ENCODE results near the gene COMMD6. TPM values are rescaled to one million over a fixed set of nuclear protein-coding genes. Genes with fewer than 3 reads are reported as not detected.

COMMD6 gene
- total and polyA plus RNA-seq, 2 of the 4 experiments (the other 2 are of a cell fraction): 63.5 to 144 TPM

DNA sequence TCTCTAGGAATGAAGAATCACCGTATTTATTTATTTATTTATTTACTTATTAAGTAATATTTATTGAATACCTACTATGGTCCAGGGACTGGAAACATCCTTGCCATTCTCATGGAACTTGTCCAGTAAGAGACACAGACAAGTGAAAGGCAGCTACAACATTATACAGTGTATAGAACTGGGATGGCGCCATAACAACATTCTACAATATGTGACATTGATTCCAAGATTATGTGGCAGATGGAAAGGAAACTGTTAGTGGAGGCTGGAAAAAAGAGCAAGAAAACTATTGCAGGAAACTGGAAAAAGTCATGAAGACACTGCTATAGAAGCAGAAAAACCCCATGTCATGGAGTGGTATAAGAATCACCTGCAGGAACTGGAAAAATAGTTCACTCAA is 46.3 kb downstream of the COMMD6 start:
- H3K4me3 ChIP-seq (ENCODE audit: insufficient read depth, low read depth, low read length): no peak overlapping the region
- no peak overlapping the region for H3K14ac ChIP-seq (replicated peaks; ENCODE audit: low read depth, low read length)
- peaks cover 3% of the 10 kb centered on the region; the same call in 1 of the 2 replicates for H3K9me3 ChIP-seq (ENCODE audit: control insufficient read depth, insufficient read depth, low read length)
- H2BK5ac ChIP-seq (ENCODE audit: low read depth, low read length, poor library complexity, severe bottlenecking): no peak overlapping the region
- H3K9ac ChIP-seq (ENCODE audit: low read depth, low read length): no peak overlapping the region
- H3K27ac ChIP-seq (ENCODE audit: insufficient read depth, low read length): no peak overlapping the region
- no peaks in the 10 kb centered on the region for H4K20me1 ChIP-seq (ENCODE audit: insufficient read depth, low read length)
- ATAC-seq (ENCODE audit: low read depth) (no peak), DNase-seq (no peak)
- no peak overlapping the region for H2AK9ac ChIP-seq (replicated peaks; ENCODE audit: low read depth, low read length, poor library complexity)
- no peak overlapping the region for H2BK15ac ChIP-seq (ENCODE audit: low read depth, low read length)
- ChIA-PET POLR2A (ENCODE audit: unreplicated experiment) (no interaction called here), CTCF (interaction anchor here (0.6 to 1.0 kb wide), 3 partner anchors 9 to 124 kb away, joined by 3 to 4 read pairs (median 3); partner anchors contain the start of gene TBC1D4)
- intact Hi-C loops (cut with micrococcal nuclease): no loop called here
- H3K4me2 ChIP-seq (ENCODE audit: low read depth, low read length): no peak overlapping the region
- no peak overlapping the region for H2BK120ac ChIP-seq (ENCODE audit: low read depth, low read length)
- H2BK20ac ChIP-seq (ENCODE audit: low read depth, low read length): no peak overlapping the region
- no peak overlapping the region for H4K5ac ChIP-seq (ENCODE audit: low read depth, low read length)
- no peaks in the 10 kb centered on the region for H3K36me3 ChIP-seq (ENCODE audit: control insufficient read depth, insufficient read depth, low read length)
- H4K91ac ChIP-seq (ENCODE audit: insufficient read depth, low read depth, low read length): no peak overlapping the region
- no peak overlapping the region for H2AK5ac ChIP-seq (ENCODE audit: low read depth, low read length)
- 0 out of 2 replicates have a peak, but pooled peaks cover 3% of the 10 kb centered on the region for H3K9me1 ChIP-seq (ENCODE audit: insufficient read depth, low read length)
- H3K79me1 ChIP-seq (ENCODE audit: low read depth in 1 of 2, low read length in 2 of 2): no peaks in the 10 kb centered on the region
- H3K27me3 ChIP-seq (ENCODE audit: control insufficient read depth, insufficient read depth, low read length): no peaks in the 10 kb centered on the region
- H3K4me1 ChIP-seq (ENCODE audit: control insufficient read depth, insufficient read depth, low read length): peaks cover 6% of the 10 kb centered on the region
- dilution Hi-C loops (cut with HindIII; ENCODE audit: low sequenced_read_pairs, unreplicated experiment): no loop called here
- no peak overlapping the region for H3K56ac ChIP-seq (ENCODE audit: extremely low read depth, insufficient read depth, low read length)
- no peak overlapping the region for H3K23ac ChIP-seq (ENCODE audit: low read depth, low read length)
- WGBS, 2 experiments (ENCODE audit: extremely low coverage in 2 of 2, insufficient read length in 1 of 2): no CpG with 5 or more reads among the region's 2 CpGs
- H3K18ac ChIP-seq (ENCODE audit: low read depth, low read length): no peak overlapping the region
- H2AFZ ChIP-seq (replicated peaks; ENCODE audit: low read length, poor library complexity): no peak overlapping the region
- H3K4ac ChIP-seq (ENCODE audit: low read depth, low read length): no peak overlapping the region
- TF ChIP-seq, protein P1, sequence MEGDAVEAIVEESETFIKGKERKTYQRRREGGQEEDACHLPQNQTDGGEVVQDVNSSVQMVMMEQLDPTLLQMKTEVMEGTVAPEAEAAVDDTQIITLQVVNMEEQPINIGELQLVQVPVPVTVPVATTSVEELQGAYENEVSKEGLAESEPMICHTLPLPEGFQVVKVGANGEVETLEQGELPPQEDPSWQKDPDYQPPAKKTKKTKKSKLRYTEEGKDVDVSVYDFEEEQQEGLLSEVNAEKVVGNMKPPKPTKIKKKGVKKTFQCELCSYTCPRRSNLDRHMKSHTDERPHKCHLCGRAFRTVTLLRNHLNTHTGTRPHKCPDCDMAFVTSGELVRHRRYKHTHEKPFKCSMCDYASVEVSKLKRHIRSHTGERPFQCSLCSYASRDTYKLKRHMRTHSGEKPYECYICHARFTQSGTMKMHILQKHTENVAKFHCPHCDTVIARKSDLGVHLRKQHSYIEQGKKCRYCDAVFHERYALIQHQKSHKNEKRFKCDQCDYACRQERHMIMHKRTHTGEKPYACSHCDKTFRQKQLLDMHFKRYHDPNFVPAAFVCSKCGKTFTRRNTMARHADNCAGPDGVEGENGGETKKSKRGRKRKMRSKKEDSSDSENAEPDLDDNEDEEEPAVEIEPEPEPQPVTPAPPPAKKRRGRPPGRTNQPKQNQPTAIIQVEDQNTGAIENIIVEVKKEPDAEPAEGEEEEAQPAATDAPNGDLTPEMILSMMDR (conservative IDR thresholded peaks at IDR 0.05; ENCODE audit: low read depth, low read length): no peak
- TF ChIP-seq MAFK (IDR thresholded peaks at IDR 0.05; ENCODE audit: low read depth, low read length) (no peak), RCOR1 (IDR thresholded peaks at IDR 0.05; ENCODE audit: insufficient replicate concordance, low read length) (no peak), CEBPB (IDR thresholded peaks at IDR 0.05; ENCODE audit: low read depth, low read length) (no peak), CHD1 (IDR thresholded peaks at IDR 0.05; ENCODE audit: low read depth, low read length) (no peak), FOS (IDR thresholded peaks at IDR 0.05; ENCODE audit: low read depth, low read length) (no peak), MXI1 (IDR thresholded peaks at IDR 0.05; ENCODE audit: borderline replicate concordance, low read depth, low read length) (no peak), RAD21 (IDR thresholded peaks at IDR 0.05; ENCODE audit: low read length) (no peak), NFE2L2 (IDR thresholded peaks at IDR 0.05; ENCODE audit: low read depth, low read length) (no peak), MAZ (IDR thresholded peaks at IDR 0.05; ENCODE audit: borderline replicate concordance, low read depth, low read length) (no peak), POLR2A (IDR thresholded peaks at IDR 0.05; ENCODE audit: low read depth, low read length) (no peak), BHLHE40 (IDR thresholded peaks at IDR 0.05; ENCODE audit: low read depth, low read length) (no peak), RFX5 (IDR thresholded peaks at IDR 0.05; ENCODE audit: low read depth, low read length) (no peak), SMC3 (IDR thresholded peaks at IDR 0.05; ENCODE audit: low read depth, low read length) (no peak)
- TF ChIP-seq, protein P2, sequence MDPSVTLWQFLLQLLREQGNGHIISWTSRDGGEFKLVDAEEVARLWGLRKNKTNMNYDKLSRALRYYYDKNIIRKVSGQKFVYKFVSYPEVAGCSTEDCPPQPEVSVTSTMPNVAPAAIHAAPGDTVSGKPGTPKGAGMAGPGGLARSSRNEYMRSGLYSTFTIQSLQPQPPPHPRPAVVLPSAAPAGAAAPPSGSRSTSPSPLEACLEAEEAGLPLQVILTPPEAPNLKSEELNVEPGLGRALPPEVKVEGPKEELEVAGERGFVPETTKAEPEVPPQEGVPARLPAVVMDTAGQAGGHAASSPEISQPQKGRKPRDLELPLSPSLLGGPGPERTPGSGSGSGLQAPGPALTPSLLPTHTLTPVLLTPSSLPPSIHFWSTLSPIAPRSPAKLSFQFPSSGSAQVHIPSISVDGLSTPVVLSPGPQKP (IDR thresholded peaks at IDR 0.05; ENCODE audit: borderline replicate concordance, low read depth, low read length): no peak
- TF ChIP-seq, protein P3, sequence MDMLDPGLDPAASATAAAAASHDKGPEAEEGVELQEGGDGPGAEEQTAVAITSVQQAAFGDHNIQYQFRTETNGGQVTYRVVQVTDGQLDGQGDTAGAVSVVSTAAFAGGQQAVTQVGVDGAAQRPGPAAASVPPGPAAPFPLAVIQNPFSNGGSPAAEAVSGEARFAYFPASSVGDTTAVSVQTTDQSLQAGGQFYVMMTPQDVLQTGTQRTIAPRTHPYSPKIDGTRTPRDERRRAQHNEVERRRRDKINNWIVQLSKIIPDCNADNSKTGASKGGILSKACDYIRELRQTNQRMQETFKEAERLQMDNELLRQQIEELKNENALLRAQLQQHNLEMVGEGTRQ (IDR thresholded peaks at IDR 0.05; ENCODE audit: low read depth, low read length): no peak
- in situ Hi-C loops (cut with MboI; ENCODE audit: low sequenced_read_pairs): no loop called here
- BruUV-seq (replicated peaks): no TSS peak
- no peak overlapping the region for H4K8ac ChIP-seq (ENCODE audit: low read depth in 2 of 2, low read length in 2 of 2)

Data from IMR-90 (cell line).